ENCODE data around the gene BICDL2. TPM values are rescaled to one million over a fixed set of nuclear protein-coding genes. Genes with fewer than 3 reads are reported as not detected.

BICDL2 gene
- total and polyA plus RNA-seq, 2 donors (not counting 1 experiment from before 2014, with no cell fraction given) = not detected

GRCh38 chr16:2981177-2981898, 55.4 kb downstream of the BICDL2 start:
- H3K36me3 ChIP-seq (ENCODE audit: control insufficient read depth, insufficient read depth, low read length) = peaks cover 2% of the 10 kb centered on the region
- DNase-seq (ENCODE audit: low read depth in 2 of 2) = no peak
- no peaks in the 10 kb centered on the region for H3K27me3 ChIP-seq (ENCODE audit: control insufficient read depth, insufficient read depth, low read length)
- no peak overlapping the region for H3K27ac ChIP-seq (ENCODE audit: insufficient read depth, low read length)
- peak overlapping the region in 1 of 4 experiments; percentile 80 for H3K4me3 ChIP-seq (replicated peaks in 1 of 4; ENCODE audit: control extremely low read depth in 1 of 4, insufficient read depth in 1 of 4, low read depth in 3 of 4, low read length in 4 of 4)
- no peak overlapping the region for H2AFZ ChIP-seq (ENCODE audit: low read length)
- H3K9me3 ChIP-seq (ENCODE audit: control insufficient read depth, insufficient read depth, low read depth, low read length) = no peaks in the 10 kb centered on the region
- peak overlapping the region; percentile 88 for H3K4me2 ChIP-seq (ENCODE audit: extremely low read depth, insufficient read depth, low read length)
- no peaks in the 10 kb centered on the region for H4K20me1 ChIP-seq (ENCODE audit: control insufficient read depth, extremely low read depth, insufficient read depth, low read length)
- TF ChIP-seq CTCF (conservative IDR thresholded peaks at IDR 0.05 in 1 of 2, IDR thresholded peaks at IDR 0.05 in 1 of 2; ENCODE audit: low read depth in 1 of 2, low read length in 2 of 2) (no peak), EZH2 (IDR thresholded peaks at IDR 0.05; ENCODE audit: low read length, missing control alignments) (no peak)
- H3K4me1 ChIP-seq (ENCODE audit: control insufficient read depth, extremely low read depth, insufficient read depth, low read length) = peaks cover 8% of the 10 kb centered on the region
- H3K9ac ChIP-seq (ENCODE audit: insufficient read depth, low read length) = no peak overlapping the region
- peaks cover 5% of the 10 kb centered on the region for H3K79me2 ChIP-seq (ENCODE audit: control insufficient read depth, insufficient read depth, low read length)

GRCh38 chr16:2980227-2981176, 56.2 kb downstream of the BICDL2 start, which contains the start of gene PKMYT1:
PKMYT1 (minus strand) TSS chr16:2980446; CDS start chr16:2979657, 789 bp downstream.
- Histone ChIP-seq H3K27me3 (ENCODE audit: control insufficient read depth, insufficient read depth, low read length) (no peaks in the 10 kb centered on the region), H3K9ac (ENCODE audit: insufficient read depth, low read length) (peak within 1 kb of the TSS; percentile 88), H3K79me2 (ENCODE audit: control insufficient read depth, insufficient read depth, low read length) (peaks cover 5% of the 10 kb centered on the region), H3K4me1 (ENCODE audit: control insufficient read depth, extremely low read depth, insufficient read depth, low read length) (peaks cover 8% of the 10 kb centered on the region), H3K4me2 (ENCODE audit: extremely low read depth, insufficient read depth, low read length) (peak within 1 kb of the TSS; percentile 91), H3K36me3 (ENCODE audit: control insufficient read depth, insufficient read depth, low read length) (peaks cover 2% of the 10 kb centered on the region), H3K9me3 (ENCODE audit: control insufficient read depth, insufficient read depth, low read depth, low read length) (no peaks in the 10 kb centered on the region), H3K27ac (ENCODE audit: insufficient read depth, low read length) (peak within 1 kb of the TSS; percentile 83), H3K4me3 (replicated peaks in 1 of 4; ENCODE audit: control extremely low read depth in 1 of 4, insufficient read depth in 1 of 4, low read depth in 3 of 4, low read length in 4 of 4) (peak within 1 kb of the TSS; percentile 60 to 85 (median 72)), H4K20me1 (ENCODE audit: control insufficient read depth, extremely low read depth, insufficient read depth, low read length) (no peaks in the 10 kb centered on the region), H2AFZ (ENCODE audit: low read length) (peak within 1 kb of the TSS; percentile 76)
- TF ChIP-seq CTCF (conservative IDR thresholded peaks at IDR 0.05 in 1 of 2, IDR thresholded peaks at IDR 0.05 in 1 of 2; ENCODE audit: low read depth in 1 of 2, low read length in 2 of 2) = no peak
- no peak for TF ChIP-seq EZH2 (IDR thresholded peaks at IDR 0.05; ENCODE audit: low read length, missing control alignments)
- peak; percentile 65 to 79 for DNase-seq (ENCODE audit: low read depth in 2 of 2)

- H3K9me3 ChIP-seq (ENCODE audit: control insufficient read depth, insufficient read depth, low read depth, low read length) = no peaks in the 10 kb centered on the region
- H3K27ac ChIP-seq (ENCODE audit: insufficient read depth, low read length) = peak overlapping the region; percentile 83
- H3K9ac ChIP-seq (ENCODE audit: insufficient read depth, low read length) = peak overlapping the region; percentile 88
- H3K79me2 ChIP-seq (ENCODE audit: control insufficient read depth, insufficient read depth, low read length) = peaks cover 5% of the 10 kb centered on the region
- no peaks in the 10 kb centered on the region for H4K20me1 ChIP-seq (ENCODE audit: control insufficient read depth, extremely low read depth, insufficient read depth, low read length)
- H3K27me3 ChIP-seq (ENCODE audit: control insufficient read depth, insufficient read depth, low read length) = no peaks in the 10 kb centered on the region
- H3K36me3 ChIP-seq (ENCODE audit: control insufficient read depth, insufficient read depth, low read length) = peaks cover 2% of the 10 kb centered on the region
- H3K4me2 ChIP-seq (ENCODE audit: extremely low read depth, insufficient read depth, low read length) = peak overlapping the region; percentile 91
- peak overlapping the region; percentile 49 for H2AFZ ChIP-seq (ENCODE audit: low read length)
- peaks cover 8% of the 10 kb centered on the region for H3K4me1 ChIP-seq (ENCODE audit: control insufficient read depth, extremely low read depth, insufficient read depth, low read length)
- TF ChIP-seq CTCF (conservative IDR thresholded peaks at IDR 0.05 in 1 of 2, IDR thresholded peaks at IDR 0.05 in 1 of 2; ENCODE audit: low read depth in 1 of 2, low read length in 2 of 2) (no peak), EZH2 (IDR thresholded peaks at IDR 0.05; ENCODE audit: low read length, missing control alignments) (no peak)
- DNase-seq (ENCODE audit: low read depth in 2 of 2) = no peak
- H3K4me3 ChIP-seq (replicated peaks in 1 of 4; ENCODE audit: control extremely low read depth in 1 of 4, insufficient read depth in 1 of 4, low read depth in 3 of 4, low read length in 4 of 4) = peak overlapping the region; percentile 24 to 85 (median 72)
Observed at GRCh38 chr16:2979669-2980226, 57.0 kb downstream of the BICDL2 start.

Data from fibroblast of lung (primary cell).